H1 (cell line): Measurements from ENCODE around the gene LPCAT1. TPM values are rescaled to one million over a fixed set of nuclear protein-coding genes. Genes with fewer than 3 reads are reported as not detected.
A peak's percentile ranks its signal among the peaks of the same experiment; 100 is the strongest.

Experiments
- CTCF ChIA-PET: fragments of 300-600 bp; sonication (Branson Sonifier 250); formaldehyde crosslinking; loops from one replicate; lab custom pipeline; 2021; ENCODE audit not compliant: partially characterized antibody; lab: Charles Lee
- POLR2A ChIA-PET: fragments of 300-600 bp; sonication (Branson Sonifier 250); formaldehyde crosslinking; loops from one replicate; lab custom pipeline; 2021; ENCODE audit warnings: inconsistent platforms; ENCODE audit not compliant: partially characterized antibody; lab: Charles Lee
- DNase-seq, 2 experiments: peaks; one replicate each; pipeline versions ENCODE4 v3.0.0 to v3.0.0-alpha.2; 2010 to 2022; ENCODE audit warnings: low spot score in 2 of 2, low read depth in 1 of 2, mixed read lengths in 1 of 2
- FAIRE-seq: peaks from 2 replicates; lab custom pipeline; 2011; peaks lifted over from hg19 to GRCh38; lab: Jason Lieb, UNC
- H2AFZ ChIP-seq: 2 replicates; pipeline ENCODE4 v1.8.1; 2012; ENCODE audit warnings: low read length, inconsistent platforms
- H2AK5ac ChIP-seq: 2 replicates; pipeline ENCODE4 v1.6.1; 2013; ENCODE audit warnings: low read depth, low read length
- H2BK120ac ChIP-seq: replicated peaks from 2 replicates; pipeline ENCODE3; 2013; ENCODE audit warnings: low read depth, low read length, inconsistent platforms
- H2BK12ac ChIP-seq: 2 replicates; pipeline ENCODE4 v1.6.1; 2013; ENCODE audit warnings: low read depth, low read length
- H2BK15ac ChIP-seq: 2 replicates; pipeline ENCODE4 v1.6.1; 2013; ENCODE audit warnings: low read length
- H2BK20ac ChIP-seq: 2 replicates; pipeline ENCODE4 v1.6.1; 2013; ENCODE audit warnings: low read length
- H2BK5ac ChIP-seq: 2 replicates; pipeline ENCODE4 v1.6.1; 2013; ENCODE audit warnings: low read depth, low read length
- H3K14ac ChIP-seq: 2 replicates; pipeline ENCODE4 v1.6.1; 2013; ENCODE audit warnings: inconsistent platforms; ENCODE audit not compliant: insufficient read length
- H3K18ac ChIP-seq: 2 replicates; pipeline ENCODE4 v1.6.1; 2013; ENCODE audit warnings: low read length; ENCODE audit errors: extremely low read depth
- H3K23ac ChIP-seq: 2 replicates; pipeline ENCODE4 v1.6.1; 2013; ENCODE audit warnings: inconsistent platforms; ENCODE audit not compliant: insufficient read length
- H3K23me2 ChIP-seq: 2 replicates; pipeline ENCODE4 v1.6.1; 2013; ENCODE audit warnings: low read depth, low read length
- H3K27ac ChIP-seq: 2 replicates; pipeline ENCODE4 v1.6.1; 2011; ENCODE audit warnings: low read depth, low read length, inconsistent platforms
- H3K27me3 ChIP-seq, 4 experiments: replicated peaks in 1 of 4; 1 replicate in 1 of 4; 2 replicates in 3 of 4; pipeline versions ENCODE4 v1.6.1 to v1.8.1; 2011 to 2013; ENCODE audit warnings: low read length in 3 of 4, mild to moderate bottlenecking in 3 of 4, inconsistent platforms in 2 of 4, mixed read lengths in 2 of 4, moderate library complexity in 1 of 4; ENCODE audit not compliant: control insufficient read depth in 3 of 4, insufficient read depth in 3 of 4; ENCODE audit errors: extremely low read depth in 1 of 4
- H3K36me3 ChIP-seq, 4 experiments: 2 replicates each; pipeline versions ENCODE4 v1.6.1 to v1.8.1; 2011 to 2013; ENCODE audit warnings: mild to moderate bottlenecking in 4 of 4, low read length in 3 of 4, moderate library complexity in 2 of 4, control low read depth in 1 of 4, inconsistent platforms in 1 of 4; ENCODE audit not compliant: insufficient read depth in 4 of 4, control insufficient read depth in 2 of 4
- H3K4ac ChIP-seq: replicated peaks from 2 replicates; pipeline ENCODE3; 2013; ENCODE audit warnings: low read length, low read depth, mixed read lengths, inconsistent platforms; ENCODE audit not compliant: insufficient read length
- H3K4me1 ChIP-seq, 4 experiments: replicated peaks in 1 of 4; 1 replicate in 1 of 4; 2 replicates in 3 of 4; pipeline versions ENCODE4 v1.6.1 to v1.8.1; 2011 to 2013; ENCODE audit warnings: low read length in 3 of 4, inconsistent platforms in 2 of 4, mixed read lengths in 1 of 4; ENCODE audit not compliant: insufficient read depth in 4 of 4, control insufficient read depth in 3 of 4
- H3K4me2 ChIP-seq, 2 experiments: 2 replicates each; pipeline versions ENCODE4 v1.6.1 to v1.8.1; 2011 to 2013; ENCODE audit warnings: low read depth in 2 of 2, low read length in 2 of 2, control low read depth in 1 of 2, inconsistent platforms in 1 of 2, mild to moderate bottlenecking in 1 of 2; ENCODE audit not compliant: insufficient read depth in 1 of 2
- H3K4me3 ChIP-seq, 4 experiments: fragments of 200-600, 300-600 bp in 1 of 4; sonication (generic), shearing (Covaris generic), sonication (Bioruptor Twin) in 1 of 4; 2 replicates each; pipeline versions ENCODE4 v1.5.1 to v1.8.1; 2011 to 2016; ENCODE audit warnings: low read length in 4 of 4, low read depth in 3 of 4, control low read depth in 2 of 4, inconsistent platforms in 2 of 4, mild to moderate bottlenecking in 2 of 4, mixed read lengths in 1 of 4, moderate library complexity in 1 of 4; ENCODE audit not compliant: insufficient read depth in 2 of 4; ENCODE audit errors: extremely low read depth in 1 of 4
- H3K56ac ChIP-seq: replicated peaks from 2 replicates; pipeline ENCODE3; 2013; ENCODE audit warnings: low read depth, mild to moderate bottlenecking, mixed read lengths, low read length, inconsistent platforms; ENCODE audit not compliant: insufficient read length
- H3K79me1 ChIP-seq: 2 replicates; pipeline ENCODE4 v1.6.1; 2013; ENCODE audit warnings: low read depth, low read length, control low read depth
- H3K79me2 ChIP-seq, 2 experiments: 2 replicates each; pipeline versions ENCODE4 v1.6.1 to v1.8.1; 2012 to 2013; ENCODE audit warnings: low read length in 2 of 2, mild to moderate bottlenecking in 2 of 2, inconsistent platforms in 1 of 2; ENCODE audit not compliant: insufficient read depth in 2 of 2, control insufficient read depth in 1 of 2
- H3K9ac ChIP-seq, 4 experiments: replicated peaks in 1 of 4; 1 replicate in 1 of 4; 2 replicates in 3 of 4; pipeline versions ENCODE4 v1.6.1 to v1.8.1; 2011 to 2013; ENCODE audit warnings: low read depth in 3 of 4, low read length in 3 of 4, control low read depth in 2 of 4, mild to moderate bottlenecking in 2 of 4, moderate library complexity in 2 of 4, inconsistent platforms in 1 of 4; ENCODE audit errors: extremely low read depth in 1 of 4
- H3K9me3 ChIP-seq, 2 experiments: 2 replicates each; pipeline versions ENCODE4 v1.6.1 to v1.8.1; 2012 to 2013; ENCODE audit warnings: mild to moderate bottlenecking in 2 of 2, moderate library complexity in 2 of 2, control low read depth in 1 of 2, inconsistent platforms in 1 of 2, low read depth in 1 of 2, low read length in 1 of 2, mixed read lengths in 1 of 2; ENCODE audit not compliant: insufficient read depth in 2 of 2
- H4K20me1 ChIP-seq, 2 experiments: replicated peaks in 1 of 2; 2 replicates each; pipeline versions ENCODE3 to v1.8.1; 2011 to 2013; ENCODE audit warnings: inconsistent platforms in 2 of 2, low read length in 2 of 2, mild to moderate bottlenecking in 1 of 2; ENCODE audit not compliant: insufficient read depth in 2 of 2, control insufficient read depth in 1 of 2
- H4K5ac ChIP-seq: 2 replicates; pipeline ENCODE4 v1.6.1; 2013; ENCODE audit warnings: low read length, low read depth, mixed read lengths, inconsistent platforms; ENCODE audit not compliant: insufficient read length
- H4K8ac ChIP-seq: 2 replicates; pipeline ENCODE4 v1.8.0; 2013; ENCODE audit warnings: mild to moderate bottlenecking, moderate library complexity, low read length, inconsistent platforms; ENCODE audit not compliant: insufficient read depth; ENCODE audit errors: extremely low read depth
- H4K91ac ChIP-seq: replicated peaks from 2 replicates; pipeline ENCODE3; 2013; ENCODE audit warnings: low read length, mixed read lengths, inconsistent platforms; ENCODE audit not compliant: insufficient read length
- EZH2 ChIP-seq: fragments of 200-600 bp; sonication (generic); IDR thresholded peaks from 2 replicates; pipeline ENCODE4 v1.7.1; 2012; ENCODE audit warnings: low read depth, mild to moderate bottlenecking, moderate library complexity, low read length, inconsistent platforms; ENCODE audit not compliant: severe bottlenecking
- HDAC2 ChIP-seq, 2 experiments: fragments of 300-600 bp in 1 of 2; sonication (generic) in 1 of 2; IDR thresholded peaks; 2 replicates each; pipeline ENCODE4 v1.6.1; 2011 to 2012; ENCODE audit warnings: low read depth in 2 of 2, low read length in 2 of 2, mild to moderate bottlenecking in 2 of 2, moderate library complexity in 2 of 2, borderline replicate concordance in 1 of 2, inconsistent platforms in 1 of 2
- KDM4A ChIP-seq: IDR thresholded peaks from one replicate; pipeline ENCODE4 v1.7.1; 2012; ENCODE audit warnings: low read depth, mild to moderate bottlenecking, moderate library complexity, low read length, inconsistent platforms; ENCODE audit not compliant: severe bottlenecking
- RFX5 ChIP-seq: IDR thresholded peaks from 2 replicates; pipeline ENCODE4 v1.6.1; 2011; ENCODE audit warnings: low read depth, low read length, improper control_type of control experiment, borderline replicate concordance
- RNF2 ChIP-seq: fragments of 200-900, 300-1000 bp; sonication (generic); IDR thresholded peaks from 2 replicates; pipeline ENCODE4 v1.7.1; 2016; ENCODE audit warnings: borderline replicate concordance, low read depth, mild to moderate bottlenecking, antibody characterized with exemption, low read length; ENCODE audit not compliant: poor library complexity, severe bottlenecking; ENCODE audit errors: missing control alignments
- SUZ12 ChIP-seq: fragments of 200-600 bp; sonication (generic); IDR thresholded peaks from 2 replicates; pipeline ENCODE4 v1.6.1; 2012; ENCODE audit warnings: mild to moderate bottlenecking, inconsistent platforms, low read length, moderate library complexity, mixed read lengths
- ZNF274 ChIP-seq: IDR thresholded peaks from 2 replicates; pipeline ENCODE4 v1.7.0; 2012; ENCODE audit warnings: low read length, borderline replicate concordance; ENCODE audit errors: extremely low read depth
- WGBS, 2 experiments: shearing (Covaris generic) in 1 of 2; methylation state at CpG; one replicate each; pipeline versions ENCODE4 v1.1.6 to v1.1.7; 2013 to 2015; ENCODE audit warnings: low lambda C conversion rate in 2 of 2, mixed read lengths in 2 of 2, inconsistent platforms in 1 of 2, low coverage in 1 of 2, missing lambda C conversion rate in 1 of 2; ENCODE audit not compliant: insufficient replicate concordance in 2 of 2, insufficient coverage in 1 of 2, insufficient read length in 1 of 2; ENCODE audit errors: extremely low coverage in 1 of 2, missing lambda C conversion rate in 1 of 2; 5-methylcytosine and 5-hydroxymethylcytosine counted together
- polyA plus RNA-seq, 7 experiments: library from polyadenylated mRNA; depleted of rRNA in 3 of 7; stranded (reverse) in 5 of 7; unstranded in 2 of 7; fragments of >200 nt in 5 of 7; fragments of 200-250 nt in 2 of 7; gene quantifications; 1 replicate in 5 of 7; 2 replicates in 1 of 7; 4 replicates in 1 of 7; pipeline versions ENCODE4 v1.2.1 to v1.2.3, GENCODE V29; 2011 to 2013; ENCODE audit warnings: missing spikeins in 2 of 7, mixed read lengths in 2 of 7
- total RNA-seq: library from RNA; stranded (reverse); fragmentation: NEBNext Ultra II Directional; extraction: Animal tissue kit (Norgen Biotek cat#: 25700); gene quantifications from 2 replicates; pipeline ENCODE4 v1.2.1, GENCODE V29; 2021
- TF ChIP-seq, protein P1 (sequence below): IDR thresholded peaks from 2 replicates; pipeline ENCODE4 v1.6.1; 2012; ENCODE audit warnings: inconsistent platforms

LPCAT1 gene
- total and polyA plus RNA-seq, 2 of the 8 experiments (the other 6 are each of a cell fraction or from before 2014, with no cell fraction given) = 107 to 260 TPM

DNA sequence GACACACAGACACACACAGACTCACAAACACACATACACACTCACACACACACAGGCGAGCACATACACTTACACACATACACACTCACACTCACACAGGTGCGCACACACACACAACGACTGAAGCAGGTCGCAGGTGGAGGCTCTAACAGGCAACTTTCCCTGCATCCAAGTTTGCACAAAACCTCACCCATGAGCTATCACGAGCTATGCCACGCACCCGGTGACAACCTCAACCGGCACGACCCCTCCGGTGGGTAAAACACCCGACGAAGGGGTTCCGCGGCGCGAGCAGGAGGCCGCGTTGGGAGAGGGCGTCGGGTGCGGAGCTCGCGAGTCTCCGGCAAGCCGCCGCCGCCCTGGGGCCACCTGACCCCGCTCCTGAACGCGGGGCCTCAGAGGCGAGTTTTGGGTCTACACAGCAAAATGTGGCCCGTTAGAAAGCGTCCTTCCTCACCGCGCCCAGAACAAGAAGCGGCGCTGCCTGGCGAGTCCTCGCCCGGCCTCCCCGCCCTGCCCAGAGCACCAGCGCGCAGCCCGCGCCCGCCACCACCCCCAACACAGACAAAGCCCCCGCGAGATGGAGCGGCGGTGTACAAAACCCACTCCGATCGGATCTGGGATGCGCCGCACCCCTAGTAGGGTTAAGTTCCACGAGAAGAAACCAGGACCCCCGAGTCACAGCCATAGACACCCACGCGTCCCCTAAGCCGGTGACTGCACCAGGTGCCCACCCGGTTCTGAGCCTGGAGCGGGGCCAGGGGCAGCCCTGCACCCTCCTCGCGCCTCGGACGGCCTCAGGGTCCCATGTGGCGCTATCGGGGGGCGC lies 79.2 kb downstream of the LPCAT1 start:
- Histone ChIP-seq H3K4me2 (peak overlapping the region; percentile 71 to 95), H3K4ac (no peak overlapping the region), H3K18ac (no peak overlapping the region), H2BK20ac (no peak overlapping the region), H2BK120ac (no peak overlapping the region), H3K23me2 (peaks cover 15% of the 10 kb centered on the region; the same call in 1 of the 2 replicates), H3K36me3 (no peaks in the 10 kb centered on the region), H3K14ac (no peak overlapping the region), H3K27me3 (peaks cover 30 to 73% (median 62%) of the 10 kb centered on the region in 4 experiments), H3K4me3 (peak overlapping the region; percentile 26 to 71 (median 38)), H3K79me2 (no peaks in the 10 kb centered on the region), H2BK12ac (no peak overlapping the region), H4K8ac (peak overlapping the region; percentile 16; the same call in 1 of the 2 replicates), H3K27ac (no peak overlapping the region), H4K5ac (no peak overlapping the region), H3K4me1 (peaks cover 0 to 6% (median 0%) of the 10 kb centered on the region in 4 experiments; a peak in 3 of 7 replicates), H3K79me1 (no peaks in the 10 kb centered on the region), H4K20me1 (peaks cover 2 to 7% of the 10 kb centered on the region in 2 experiments), H2BK15ac (peak overlapping the region; percentile 88; the same call in 1 of the 2 replicates), H3K56ac (no peak overlapping the region), H3K23ac (no peak overlapping the region), H2BK5ac (no peak overlapping the region), H2AK5ac (no peak overlapping the region), H3K9ac (no peak overlapping the region), H2AFZ (no peak overlapping the region), H4K91ac (no peak overlapping the region), H3K9me3 (no peaks in the 10 kb centered on the region)
- no peak for FAIRE-seq
- WGBS, 2 experiments = 18% methylated on average over 60 of the region's 68 CpGs; no CpG with 5 or more reads in 1 of the 2 experiments
- no peak for TF ChIP-seq RFX5
- no peak for TF ChIP-seq ZNF274
- TF ChIP-seq, protein P1, sequence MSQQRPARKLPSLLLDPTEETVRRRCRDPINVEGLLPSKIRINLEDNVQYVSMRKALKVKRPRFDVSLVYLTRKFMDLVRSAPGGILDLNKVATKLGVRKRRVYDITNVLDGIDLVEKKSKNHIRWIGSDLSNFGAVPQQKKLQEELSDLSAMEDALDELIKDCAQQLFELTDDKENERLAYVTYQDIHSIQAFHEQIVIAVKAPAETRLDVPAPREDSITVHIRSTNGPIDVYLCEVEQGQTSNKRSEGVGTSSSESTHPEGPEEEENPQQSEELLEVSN = peak; percentile 4; the same call in 1 of the 2 replicates
- TF ChIP-seq SUZ12 = peak; percentile 98
- TF ChIP-seq KDM4A = peak; percentile 19
- TF ChIP-seq RNF2 = peak; percentile 56
- peak; percentile 96 for TF ChIP-seq EZH2
- TF ChIP-seq HDAC2 (IDR thresholded peaks at IDR 0.05; ENCODE audit: borderline replicate concordance in 1 of 2, low read depth in 2 of 2, low read length in 2 of 2) = 0 out of 4 replicates have a peak, but pooled peaks of 1 of the 2 experiments have one; percentile 8
- no peak for DNase-seq
- ChIA-PET CTCF (interaction anchor here (1.5 kb wide), 1 partner anchor 201 kb away, joined by 8 read pairs; no protein-coding TSS in a partner anchor), POLR2A (interaction anchor here (0.6 to 0.9 kb wide), 2 partner anchors 16 to 32 kb away, joined by 3 to 4 read pairs; no protein-coding TSS in a partner anchor)
